ENCODE measurements around the gene PLA2G6. TPM values are rescaled to one million over a fixed set of nuclear protein-coding genes. Genes with fewer than 3 reads are reported as not detected.

The PLA2G6 gene
- total and polyA plus RNA-seq, 2 of the 4 experiments (the other 2 are of a cell fraction), result 6.1 to 10.3 TPM

- Histone ChIP-seq H4K5ac (ENCODE audit: low read depth, low read length) (no peak overlapping the region), H3K9me1 (ENCODE audit: insufficient read depth, low read length) (0 out of 2 replicates have a peak, but pooled peaks cover 6% of the 10 kb centered on the region), H3K9me3 (ENCODE audit: control insufficient read depth, insufficient read depth, low read length) (no peaks in the 10 kb centered on the region), H3K27me3 (ENCODE audit: control insufficient read depth, insufficient read depth, low read length) (peaks cover 38% of the 10 kb centered on the region), H3K9ac (ENCODE audit: low read depth, low read length) (no peak overlapping the region; the same call in 1 of the 2 replicates), H3K18ac (ENCODE audit: low read depth, low read length) (no peak overlapping the region), H3K56ac (ENCODE audit: extremely low read depth, insufficient read depth, low read length) (no peak overlapping the region), H3K23ac (ENCODE audit: low read depth, low read length) (no peak overlapping the region), H3K4me1 (ENCODE audit: control insufficient read depth, insufficient read depth, low read length) (no peaks in the 10 kb centered on the region; the same call in 1 of the 2 replicates), H4K8ac (ENCODE audit: low read depth in 2 of 2, low read length in 2 of 2) (peak overlapping the region; percentile 52 to 54; a peak in 1 of 4 replicates), H2BK120ac (ENCODE audit: low read depth, low read length) (no peak overlapping the region), H2AK5ac (ENCODE audit: low read depth, low read length) (peak overlapping the region; percentile 35; the same call in 1 of the 2 replicates), H4K91ac (ENCODE audit: insufficient read depth, low read depth, low read length) (no peak overlapping the region; the same call in 1 of the 2 replicates), H3K4me2 (ENCODE audit: low read depth, low read length) (peak overlapping the region; percentile 65), H3K4me3 (ENCODE audit: insufficient read depth, low read depth, low read length) (peak overlapping the region; percentile 24; the same call in 1 of the 2 replicates), H2BK20ac (ENCODE audit: low read depth, low read length) (no peak overlapping the region), H3K79me1 (ENCODE audit: low read depth in 1 of 2, low read length in 2 of 2) (no peaks in the 10 kb centered on the region), H2AK9ac (replicated peaks; ENCODE audit: low read depth, low read length, poor library complexity) (peak overlapping the region; percentile 5), H3K4ac (ENCODE audit: low read depth, low read length) (no peak overlapping the region), H2BK5ac (ENCODE audit: low read depth, low read length, poor library complexity, severe bottlenecking) (no peak overlapping the region), H3K27ac (ENCODE audit: insufficient read depth, low read length) (no peak overlapping the region), H2BK15ac (ENCODE audit: low read depth, low read length) (no peak overlapping the region), H4K20me1 (ENCODE audit: insufficient read depth, low read length) (no peaks in the 10 kb centered on the region; the same call in 1 of the 2 replicates), H3K14ac (replicated peaks; ENCODE audit: low read depth, low read length) (no peak overlapping the region), H2AFZ (replicated peaks; ENCODE audit: low read length, poor library complexity) (peak overlapping the region; percentile 89), H3K36me3 (ENCODE audit: control insufficient read depth, insufficient read depth, low read length) (no peaks in the 10 kb centered on the region)
- dilution Hi-C loops (cut with HindIII; ENCODE audit: low sequenced_read_pairs, unreplicated experiment) (no loop called here), intact Hi-C loops (cut with micrococcal nuclease) (no loop called here), in situ Hi-C loops (cut with MboI; ENCODE audit: low sequenced_read_pairs) (no loop called here)
- DNase-seq (peak; percentile 14), ATAC-seq (ENCODE audit: low read depth) (peak; percentile 74)
- ChIA-PET POLR2A (ENCODE audit: unreplicated experiment) (no interaction called here), CTCF (interaction anchor here (0.6 kb wide), 2 partner anchors 259 to 469 kb away, joined by 3 to 6 read pairs; no protein-coding TSS in a partner anchor)
- TF ChIP-seq USF2 (IDR thresholded peaks at IDR 0.05; ENCODE audit: low read depth, low read length) (no peak), CHD1 (IDR thresholded peaks at IDR 0.05; ENCODE audit: low read depth, low read length) (no peak), NFE2L2 (IDR thresholded peaks at IDR 0.05; ENCODE audit: low read depth, low read length) (no peak), MAFK (IDR thresholded peaks at IDR 0.05; ENCODE audit: low read depth, low read length) (no peak), RFX5 (IDR thresholded peaks at IDR 0.05; ENCODE audit: low read depth, low read length) (no peak), RAD21 (IDR thresholded peaks at IDR 0.05; ENCODE audit: low read length) (no peak), CTCF (conservative IDR thresholded peaks at IDR 0.05; ENCODE audit: low read depth, low read length) (no peak), POLR2A (IDR thresholded peaks at IDR 0.05; ENCODE audit: low read depth, low read length) (no peak)
- WGBS, 2 experiments (ENCODE audit: extremely low coverage in 2 of 2, insufficient read length in 1 of 2), result 6% methylated on average over 58 of the region's 110 CpGs; no CpG with 5 or more reads in 1 of the 2 experiments
- BruUV-seq (replicated peaks), result no TSS peak
Measured at GRCh38 chr22:38080850-38081635, 100.6 kb downstream of the PLA2G6 start.

Data from IMR-90 (cell line).